ENCODE data around the gene GBA2.

GBA2 gene

GRCh38 chr9:35711501-35712428, 37.3 kb downstream of the GBA2 start:
- no peak for DNase-seq (ENCODE audit: insufficient read length, low spot score)
- FAIRE-seq = no peak
- TF ChIP-seq CTCF (IDR thresholded peaks at IDR 0.05; ENCODE audit: insufficient read depth, missing control alignments) = no peak

GRCh38 chr9:35710818-35711500, 38.1 kb downstream of the GBA2 start:
- no peak for TF ChIP-seq CTCF (IDR thresholded peaks at IDR 0.05; ENCODE audit: insufficient read depth, missing control alignments)
- FAIRE-seq = no peak
- DNase-seq (ENCODE audit: insufficient read length, low spot score) = no peak

- TF ChIP-seq CTCF (IDR thresholded peaks at IDR 0.05; ENCODE audit: insufficient read depth, missing control alignments) = no peak
- FAIRE-seq (no peak), DNase-seq (ENCODE audit: insufficient read length, low spot score) (no peak)
Measured at GRCh38 chr9:35708146-35708545, 40.9 kb downstream of the GBA2 start.

DNA sequence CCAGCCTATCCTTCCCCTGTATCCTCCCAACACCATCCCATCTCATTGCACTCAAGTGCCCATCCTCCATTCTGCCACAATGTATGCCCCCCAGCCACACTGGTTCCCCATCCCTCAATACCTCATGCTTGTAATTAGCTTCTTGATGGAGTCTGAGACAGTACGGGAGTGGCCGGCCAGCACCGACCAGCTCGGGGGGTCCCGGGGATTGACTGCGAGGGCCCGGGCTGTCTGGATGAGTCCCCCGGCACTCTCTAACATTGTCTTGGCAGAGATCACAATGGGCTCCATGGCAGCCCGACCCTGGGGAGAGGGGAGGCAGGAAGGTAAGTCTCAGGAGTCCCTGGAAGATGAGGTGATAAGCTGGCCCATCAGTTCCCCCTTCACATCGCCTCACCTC, 42.1 kb downstream of the GBA2 start:
- FAIRE-seq = no peak
- TF ChIP-seq CTCF (IDR thresholded peaks at IDR 0.05; ENCODE audit: insufficient read depth, missing control alignments) = no peak
- DNase-seq (ENCODE audit: insufficient read length, low spot score) = no peak

- FAIRE-seq (no peak), DNase-seq (ENCODE audit: insufficient read length, low spot score) (no peak)
- TF ChIP-seq CTCF (IDR thresholded peaks at IDR 0.05; ENCODE audit: insufficient read depth, missing control alignments) = no peak
Measured at GRCh38 chr9:35705836-35706430, 43.1 kb downstream of the GBA2 start.

DNA sequence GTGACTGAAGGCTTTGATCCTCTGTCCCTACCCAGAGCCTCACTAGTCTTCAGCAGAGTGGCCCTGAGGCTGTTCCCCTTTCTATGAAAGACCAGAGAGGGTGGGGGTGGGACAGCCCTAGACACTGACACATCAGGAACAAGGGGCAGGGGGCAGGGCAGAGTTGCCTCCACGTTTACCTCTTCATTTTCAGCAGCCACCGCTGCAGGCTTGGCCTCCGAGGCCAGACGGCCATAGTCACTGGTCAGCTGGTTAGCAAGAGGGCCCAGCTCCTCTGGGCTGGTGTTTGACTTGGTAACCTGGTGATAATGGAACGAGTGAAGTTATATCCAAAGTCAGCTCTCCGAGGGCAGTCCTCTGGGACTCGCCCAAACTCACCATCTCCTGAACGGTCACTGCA, 43.7 kb downstream of the GBA2 start:
- FAIRE-seq (no peak), DNase-seq (ENCODE audit: insufficient read length, low spot score) (no peak)
- no peak for TF ChIP-seq CTCF (IDR thresholded peaks at IDR 0.05; ENCODE audit: insufficient read depth, missing control alignments)

Data from D721Med (cell line).